Heart right ventricle (tissue), 16 donors: ENCODE measurements around the gene TANGO2. TPM values are rescaled to one million over a fixed set of nuclear protein-coding genes. Genes with fewer than 3 reads are reported as not detected.
A peak's percentile ranks its signal among the peaks of the same experiment; 100 is the strongest.

Experiments used
- ATAC-seq, 8 donors: fragments of 200-7000 bp; cut with Tn5 transposase; one replicate each; pipeline ENCODE4 v1.9.1; 2020; ENCODE audit warnings: mild to moderate bottlenecking in 8 of 8, moderate library complexity in 8 of 8, moderate number of reproducible peaks in 1 of 8
- DNase-seq, 2 donors: peaks; one replicate each; pipeline ENCODE4 v3.0.0-alpha.2; 2020
- H3K27ac ChIP-seq, 10 donors: fragments of 200-600 bp; sonication (generic) in 2 of 10; one replicate each; pipeline versions ENCODE4 v1.5.0 to v1.8.0; 2020 to 2022; ENCODE audit warnings: mild to moderate bottlenecking in 3 of 10
- H3K27me3 ChIP-seq, 7 donors: fragments of 200-600 bp; one replicate each; pipeline ENCODE4 v1.8.0; 2021 to 2022; ENCODE audit warnings: mild to moderate bottlenecking in 2 of 7
- H3K36me3 ChIP-seq, 9 donors: fragments of 200-600 bp; sonication (generic) in 1 of 9; one replicate each; pipeline versions ENCODE4 v1.5.0 to v1.8.0; 2020 to 2022; ENCODE audit warnings: mild to moderate bottlenecking in 2 of 9
- H3K4me1 ChIP-seq, 9 donors: fragments of 200-600 bp; sonication (generic) in 1 of 9; one replicate each; pipeline versions ENCODE4 v1.5.0 to v1.8.0; 2020 to 2022; ENCODE audit warnings: mild to moderate bottlenecking in 4 of 9
- H3K4me3 ChIP-seq, 10 donors: fragments of 200-600 bp; sonication (generic) in 2 of 10; one replicate each; pipeline versions ENCODE4 v1.5.0 to v1.8.0; 2020 to 2022; ENCODE audit warnings: mild to moderate bottlenecking in 7 of 10, moderate library complexity in 2 of 10
- H3K9me3 ChIP-seq, 11 donors: fragments of 200-600 bp in 10 of 11; sonication (generic) in 2 of 11; one replicate each; pipeline versions ENCODE4 v1.5.0 to v1.8.0; 2013 to 2022; ENCODE audit warnings: mild to moderate bottlenecking in 2 of 11, control low read depth in 1 of 11, moderate library complexity in 1 of 11
- WGBS, 2 donors: extraction: QIAGEN DNeasy Blood & Tissue Kit; methylation state at CpG; one replicate each; pipeline ENCODE4 v1.1.7; 2013; ENCODE audit warnings: inconsistent platforms in 1 of 2; 5-methylcytosine and 5-hydroxymethylcytosine counted together
- intact Hi-C, 10 donors: fragments of 100-400 bp; cut with DNase I; formaldehyde crosslinking; loops; one replicate each; pipeline versions ENCODE4 v1.11.1 to v1.14.2; 2022
- polyA plus RNA-seq, 2 donors: library from polyadenylated mRNA; stranded (reverse); fragments of 200-250 nt; gene quantifications; one replicate each; pipeline ENCODE4 v1.2.3, GENCODE V29; 2013
- total RNA-seq, 10 donors: library from RNA; stranded (reverse); fragmentation: NEBNext Ultra II Directional in 3 of 10; extraction: Animal tissue kit (Norgen Biotek cat#: 25700) in 3 of 10; gene quantifications; one replicate each; pipeline versions ENCODE4 v1.2.1 to v1.2.4, GENCODE V29; 2021 to 2023
- TF ChIP-seq, protein P1 (sequence below), 9 donors: fragments of 200-600 bp; sonication (generic) in 2 of 9; IDR thresholded peaks; one replicate each; pipeline versions ENCODE4 v1.5.0 to v1.8.0; 2021 to 2022; ENCODE audit warnings: antibody characterized with exemption in 9 of 9, mild to moderate bottlenecking in 5 of 9, moderate library complexity in 1 of 9
- donor health status: Arrhythmogenic right ventricular cardiomyopathy.
- donor health status: ischemic (EF 13 %, LVEDD 7.1; RV severe dilation, severe dysfunction).
- donor health status: healthy with polysubstance abuse.
- donor health status: DM: no; HTN: yes; CAD: no.
- donor health status: DM: no; HTN: no; CAD: no.
- donor health status: ischemic (EF 25% LVEDD 6.9; RV normal size, moderate dysfunction).
- donor health status: ischemic (EF 25% LVEDD 5.7; RV mildly dilated, moderate dysfunction).
- donor health status: healthy.
- donor health status: DM: yes; HTN: yes; CAD: no.
- donor health status: Ischemic cardiomyopathy.
- donor health status: ischemic (EF 35%, LVEDD 5.7; RV mildly dilated, moderate dysfunction).
- donor health status: nonischemic (EF 11% LVEDD 7.7; RV severe dilation, severe dysfunction).
- donor health status: DM: yes; HTN: yes; CAD: no.
- donor health status: PGD.
- donor health status: ischemic (EF 29% LVEDD 5.4; RV normal size, mild dysfunction).
- donor health status: nonischemic (EF 23%, LVEDD 6.1; RV moderate dilation, normal function).

Gene TANGO2
- total and polyA plus RNA-seq, 12 donors: 34.1 to 139 (median 81.0) TPM

DNA sequence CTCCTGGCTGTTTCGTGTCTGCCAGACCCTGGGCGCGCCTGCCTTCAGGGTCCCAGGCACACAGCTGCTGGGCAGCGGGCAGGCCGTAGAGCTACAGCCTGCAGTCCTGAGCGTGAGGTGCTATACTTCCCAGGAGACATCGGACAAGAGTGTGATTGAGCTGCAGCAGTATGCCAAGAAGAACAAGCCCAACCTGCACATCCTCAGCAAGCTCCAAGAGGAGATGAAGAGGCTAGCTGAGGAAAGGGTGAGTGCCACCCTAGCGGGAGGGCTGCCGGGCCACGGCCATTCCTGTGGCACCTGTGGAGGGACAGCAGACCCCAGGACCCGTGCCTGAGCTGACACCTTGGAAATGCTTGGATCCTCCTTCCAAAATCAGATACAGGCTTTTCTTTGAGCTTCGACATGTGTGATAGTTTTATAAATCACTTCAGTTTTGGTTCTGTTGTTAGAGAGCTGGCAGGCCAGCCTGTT is 87.9 kb downstream of the TANGO2 start:
- peaks cover 14 to 98% (median 62%) of the 10 kb centered on the region in 9 donors for H3K36me3 ChIP-seq
- H3K4me3 ChIP-seq: no peak overlapping the region
- TF ChIP-seq, protein P1, sequence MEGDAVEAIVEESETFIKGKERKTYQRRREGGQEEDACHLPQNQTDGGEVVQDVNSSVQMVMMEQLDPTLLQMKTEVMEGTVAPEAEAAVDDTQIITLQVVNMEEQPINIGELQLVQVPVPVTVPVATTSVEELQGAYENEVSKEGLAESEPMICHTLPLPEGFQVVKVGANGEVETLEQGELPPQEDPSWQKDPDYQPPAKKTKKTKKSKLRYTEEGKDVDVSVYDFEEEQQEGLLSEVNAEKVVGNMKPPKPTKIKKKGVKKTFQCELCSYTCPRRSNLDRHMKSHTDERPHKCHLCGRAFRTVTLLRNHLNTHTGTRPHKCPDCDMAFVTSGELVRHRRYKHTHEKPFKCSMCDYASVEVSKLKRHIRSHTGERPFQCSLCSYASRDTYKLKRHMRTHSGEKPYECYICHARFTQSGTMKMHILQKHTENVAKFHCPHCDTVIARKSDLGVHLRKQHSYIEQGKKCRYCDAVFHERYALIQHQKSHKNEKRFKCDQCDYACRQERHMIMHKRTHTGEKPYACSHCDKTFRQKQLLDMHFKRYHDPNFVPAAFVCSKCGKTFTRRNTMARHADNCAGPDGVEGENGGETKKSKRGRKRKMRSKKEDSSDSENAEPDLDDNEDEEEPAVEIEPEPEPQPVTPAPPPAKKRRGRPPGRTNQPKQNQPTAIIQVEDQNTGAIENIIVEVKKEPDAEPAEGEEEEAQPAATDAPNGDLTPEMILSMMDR (IDR thresholded peaks at IDR 0.05): no peak
- no peaks in the 10 kb centered on the region for H3K9me3 ChIP-seq
- intact Hi-C loops: no loop called here
- no peak overlapping the region for H3K27ac ChIP-seq
- H3K27me3 ChIP-seq: no peaks in the 10 kb centered on the region
- peak in 1 of 2 donors; percentile 1 for DNase-seq
- WGBS, 2 donors: 87 to 90% methylated on average over 12 of the region's 12 CpGs
- ATAC-seq: no peak
- peaks cover 0 to 15% (median 7%) of the 10 kb centered on the region in 9 donors for H3K4me1 ChIP-seq

DNA sequence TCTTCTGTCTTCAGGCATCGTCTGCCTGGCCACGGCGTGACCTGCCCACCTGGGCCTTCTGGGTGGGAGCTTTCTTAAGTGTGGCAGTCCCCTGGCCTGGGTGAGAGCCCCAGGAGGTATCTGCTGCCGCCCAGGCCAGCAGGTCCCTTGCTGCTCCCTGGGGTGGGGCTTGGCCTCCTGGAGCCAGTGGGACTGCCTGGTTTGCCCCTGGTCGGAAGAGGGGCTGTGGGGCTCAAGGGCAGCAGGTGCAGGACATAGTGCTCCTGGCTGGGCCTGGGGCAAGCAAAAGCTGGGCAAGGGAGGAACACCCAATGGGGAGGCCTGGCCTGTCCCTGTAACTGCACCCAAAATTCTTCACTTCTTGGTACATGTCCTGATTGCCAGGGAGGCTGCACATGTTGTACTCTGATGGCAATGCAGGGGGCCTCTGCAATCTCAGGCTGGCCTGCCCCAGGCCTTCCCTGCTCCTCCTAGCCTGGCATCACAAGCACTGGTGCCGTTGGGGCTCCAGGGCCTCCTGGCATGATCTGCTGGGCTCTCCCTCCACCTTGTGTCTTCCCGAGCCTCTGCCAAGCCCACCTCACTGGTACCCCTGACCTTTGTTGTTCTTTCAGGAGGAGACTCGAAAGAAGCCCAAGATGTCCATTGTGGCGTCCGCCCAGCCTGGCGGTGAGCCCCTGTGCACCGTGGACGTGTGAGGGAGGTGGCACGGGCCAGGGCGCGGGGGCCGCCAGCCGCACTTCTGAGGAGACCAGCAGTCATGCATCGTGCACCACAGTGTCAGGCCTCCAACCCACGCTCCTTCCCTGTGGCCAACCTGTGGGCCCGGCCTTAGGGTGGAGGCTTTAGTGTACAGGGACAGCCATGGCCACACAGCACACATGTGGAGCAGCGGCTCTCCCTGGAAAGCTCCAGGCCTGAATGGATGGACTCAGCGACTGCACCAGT is 88.8 kb downstream of the TANGO2 start:
- WGBS, 2 donors: 85 to 86% methylated on average over 23 of the region's 23 CpGs
- H3K9me3 ChIP-seq: no peaks in the 10 kb centered on the region
- ATAC-seq: peak in 3 of 8 donors; percentile 1 to 4 (median 3)
- no peaks in the 10 kb centered on the region for H3K27me3 ChIP-seq
- H3K4me1 ChIP-seq: peaks cover 0 to 15% (median 7%) of the 10 kb centered on the region in 9 donors
- H3K36me3 ChIP-seq: peaks cover 14 to 100% (median 70%) of the 10 kb centered on the region in 9 donors
- intact Hi-C loops: loop anchor here in 1 of 10 donors (10.0 kb wide), 1 partner anchor 145 kb away; no protein-coding TSS in a partner anchor
- no peak overlapping the region for H3K4me3 ChIP-seq
- TF ChIP-seq, protein P1 (IDR thresholded peaks at IDR 0.05): no peak
- DNase-seq: peak in 1 of 2 donors; percentile 13
- H3K27ac ChIP-seq: no peak overlapping the region

DNA sequence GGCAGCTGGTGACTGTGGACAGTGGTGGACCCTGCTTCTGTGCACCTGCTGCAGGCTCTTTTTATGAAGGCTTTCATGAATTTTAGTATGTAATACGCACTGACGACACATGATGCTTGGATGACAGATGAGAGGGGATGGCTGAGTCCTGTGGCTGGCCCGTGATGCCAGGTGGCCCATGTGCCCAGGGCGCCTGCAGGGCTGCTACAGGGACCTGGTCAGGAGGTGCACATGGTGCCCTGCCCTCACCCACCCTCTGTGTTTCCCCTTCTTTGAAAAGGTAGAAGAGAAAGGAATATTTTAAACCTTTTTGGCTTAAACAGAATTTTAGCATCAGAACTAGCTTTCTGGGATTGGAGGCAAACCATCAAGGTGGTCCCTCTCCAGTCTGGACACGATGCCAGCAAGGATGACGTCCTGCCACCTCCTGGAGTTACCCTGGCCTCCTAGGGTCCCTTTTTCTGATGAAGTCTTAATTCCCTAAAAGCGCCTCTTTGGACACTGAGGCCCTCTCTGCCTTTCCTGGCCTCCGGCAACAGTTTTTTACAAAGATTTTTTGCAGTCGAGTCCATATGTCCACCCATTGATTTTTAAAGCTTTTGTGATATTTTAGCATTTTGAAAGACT is 89.6 kb downstream of the TANGO2 start:
- no peaks in the 10 kb centered on the region for H3K27me3 ChIP-seq
- H3K36me3 ChIP-seq: peaks cover 14 to 100% (median 65%) of the 10 kb centered on the region in 9 donors
- 89 to 91% methylated on average over 9 of the region's 9 CpGs for WGBS, 2 donors
- TF ChIP-seq, protein P1 (IDR thresholded peaks at IDR 0.05): no peak
- no peak for ATAC-seq
- H3K4me1 ChIP-seq: peaks cover under 1 to 17% (median 7%) of the 10 kb centered on the region in 9 donors
- no peak overlapping the region for H3K27ac ChIP-seq
- DNase-seq: peak in 1 of 2 donors; percentile 6
- intact Hi-C loops: loop anchor here in 1 of 10 donors (10.0 kb wide), 1 partner anchor 146 kb away; no protein-coding TSS in a partner anchor
- H3K4me3 ChIP-seq: no peak overlapping the region
- no peaks in the 10 kb centered on the region for H3K9me3 ChIP-seq
